IMR-90 (cell line): ENCODE measurements around the gene MAP3K1. TPM values are rescaled to one million over a fixed set of nuclear protein-coding genes. Genes with fewer than 3 reads are reported as not detected.

Experiments used
- ATAC-seq: fragments of 200-7000 bp; cut with Tn5 transposase; 2 replicates; pipeline ENCODE4 v1.9.1; 2020; ENCODE audit warnings: low read depth, mild to moderate bottlenecking, moderate library complexity
- BruUV-seq: library from RNA; stranded (reverse); fragments of 400-500 nt; replicated peaks from 2 replicates; lab custom pipeline; 2021; lab: Mats Ljungman, UMichigan
- CTCF ChIA-PET: fragments of 300-600 bp; formaldehyde crosslinking; extraction: SDS; loops from one replicate; lab custom pipeline; 2021; ENCODE audit warnings: antibody characterized with exemption; lab: Yijun Ruan, JAX
- POLR2A ChIA-PET: fragments of 300-600 bp; sonication (Branson Sonifier 250); formaldehyde crosslinking; loops from one replicate; lab custom pipeline; 2022; ENCODE audit warnings: antibody characterized with exemption; ENCODE audit not compliant: unreplicated experiment; lab: Charles Lee
- DNase-seq: peaks from one replicate; pipeline ENCODE4 v3.0.0; 2013
- H2AFZ ChIP-seq: replicated peaks from 2 replicates; pipeline ENCODE3; 2013; ENCODE audit warnings: low read length, mild to moderate bottlenecking; ENCODE audit not compliant: poor library complexity
- H2AK5ac ChIP-seq: 2 replicates; pipeline ENCODE4 v1.6.1; 2013; ENCODE audit warnings: low read depth, low read length, inconsistent platforms
- H2AK9ac ChIP-seq: replicated peaks from 2 replicates; pipeline ENCODE3; 2013; ENCODE audit warnings: mild to moderate bottlenecking, low read depth, low read length, moderate library complexity; ENCODE audit not compliant: poor library complexity
- H2BK120ac ChIP-seq: 2 replicates; pipeline ENCODE4 v1.6.1; 2013; ENCODE audit warnings: low read depth, low read length, inconsistent platforms
- H2BK15ac ChIP-seq: 3 replicates; pipeline ENCODE4 v1.6.1; 2013; ENCODE audit warnings: low read depth, low read length, inconsistent platforms
- H2BK20ac ChIP-seq: 2 replicates; pipeline ENCODE4 v1.6.1; 2013; ENCODE audit warnings: low read depth, mild to moderate bottlenecking, inconsistent platforms, low read length, moderate library complexity
- H2BK5ac ChIP-seq: 2 replicates; pipeline ENCODE4 v1.6.1; 2013; ENCODE audit warnings: mild to moderate bottlenecking, low read depth, low read length, inconsistent platforms; ENCODE audit not compliant: poor library complexity, severe bottlenecking
- H3K14ac ChIP-seq: replicated peaks from 2 replicates; pipeline ENCODE4 v1.6.1; 2013; ENCODE audit warnings: low read depth, low read length, inconsistent platforms
- H3K18ac ChIP-seq: 2 replicates; pipeline ENCODE4 v1.6.1; 2013; ENCODE audit warnings: low read depth, low read length, control low read depth
- H3K23ac ChIP-seq: 2 replicates; pipeline ENCODE4 v1.6.1; 2013; ENCODE audit warnings: low read depth, low read length, inconsistent platforms
- H3K27ac ChIP-seq: 2 replicates; pipeline ENCODE4 v1.5.1; 2013; ENCODE audit warnings: mild to moderate bottlenecking, control low read depth, low read length; ENCODE audit not compliant: insufficient read depth
- H3K27me3 ChIP-seq: 2 replicates; pipeline ENCODE4 v1.6.1; 2013; ENCODE audit warnings: low read length; ENCODE audit not compliant: control insufficient read depth, insufficient read depth
- H3K36me3 ChIP-seq: 2 replicates; pipeline ENCODE4 v1.6.1; 2013; ENCODE audit warnings: low read length, mixed read lengths; ENCODE audit not compliant: control insufficient read depth, insufficient read depth
- H3K4ac ChIP-seq: 2 replicates; pipeline ENCODE4 v1.6.1; 2013; ENCODE audit warnings: low read depth, low read length, inconsistent platforms
- H3K4me1 ChIP-seq: 2 replicates; pipeline ENCODE4 v1.6.1; 2013; ENCODE audit warnings: low read length, mixed read lengths; ENCODE audit not compliant: control insufficient read depth, insufficient read depth
- H3K4me2 ChIP-seq: 2 replicates; pipeline ENCODE4 v1.6.1; 2013; ENCODE audit warnings: low read depth, mild to moderate bottlenecking, control low read depth, low read length, moderate library complexity
- H3K4me3 ChIP-seq: 2 replicates; pipeline ENCODE4 v1.5.1; 2013; ENCODE audit warnings: low read depth, mild to moderate bottlenecking, control low read depth, low read length, moderate library complexity; ENCODE audit not compliant: insufficient read depth
- H3K56ac ChIP-seq: 2 replicates; pipeline ENCODE4 v1.6.1; 2013; ENCODE audit warnings: low read length, inconsistent platforms; ENCODE audit not compliant: insufficient read depth; ENCODE audit errors: extremely low read depth
- H3K79me1 ChIP-seq, 2 experiments: 2 replicates each; pipeline ENCODE4 v1.6.1; 2013; ENCODE audit warnings: low read length in 2 of 2, inconsistent platforms in 1 of 2, low read depth in 1 of 2
- H3K9ac ChIP-seq: 2 replicates; pipeline ENCODE4 v1.6.1; 2013; ENCODE audit warnings: low read depth, low read length, control low read depth
- H3K9me1 ChIP-seq: 2 replicates; pipeline ENCODE4 v1.6.1; 2013; ENCODE audit warnings: low read length, inconsistent platforms; ENCODE audit not compliant: insufficient read depth
- H3K9me3 ChIP-seq: 2 replicates; pipeline ENCODE4 v1.6.1; 2013; ENCODE audit warnings: low read length; ENCODE audit not compliant: control insufficient read depth, insufficient read depth
- H4K20me1 ChIP-seq: 2 replicates; pipeline ENCODE4 v1.6.1; 2013; ENCODE audit warnings: low read length, inconsistent platforms; ENCODE audit not compliant: insufficient read depth
- H4K5ac ChIP-seq: 2 replicates; pipeline ENCODE4 v1.6.1; 2013; ENCODE audit warnings: mild to moderate bottlenecking, low read depth, low read length, control low read depth
- H4K8ac ChIP-seq, 2 experiments: 2 replicates each; pipeline ENCODE4 v1.6.1; 2013; ENCODE audit warnings: low read depth in 2 of 2, low read length in 2 of 2, control low read depth in 1 of 2, inconsistent platforms in 1 of 2
- H4K91ac ChIP-seq: 2 replicates; pipeline ENCODE4 v1.6.1; 2013; ENCODE audit warnings: low read depth, low read length, inconsistent platforms; ENCODE audit not compliant: insufficient read depth
- CEBPB ChIP-seq: IDR thresholded peaks from 2 replicates; pipeline ENCODE4 v1.6.1; 2012; ENCODE audit warnings: low read depth, low read length, improper control_type of control experiment
- MXI1 ChIP-seq: IDR thresholded peaks from 2 replicates; pipeline ENCODE4 v1.6.1; 2012; ENCODE audit warnings: low read depth, mild to moderate bottlenecking, low read length, moderate library complexity, borderline replicate concordance
- RCOR1 ChIP-seq: IDR thresholded peaks from 2 replicates; pipeline ENCODE4 v1.6.1; 2012; ENCODE audit warnings: mild to moderate bottlenecking, low read length, improper control_type of control experiment; ENCODE audit not compliant: insufficient replicate concordance
- RFX5 ChIP-seq: IDR thresholded peaks from 2 replicates; pipeline ENCODE4 v1.8.0; 2012; ENCODE audit warnings: low read depth, mild to moderate bottlenecking, low read length, moderate library complexity
- SMC3 ChIP-seq: fragments of 150-350 bp; IDR thresholded peaks from 2 replicates; pipeline ENCODE4 v1.6.1; 2016; ENCODE audit warnings: low read depth, mild to moderate bottlenecking, antibody characterized with exemption, low read length, moderate library complexity
- USF2 ChIP-seq: fragments of 150-350 bp; IDR thresholded peaks from 2 replicates; pipeline ENCODE4 v1.6.1; 2017; ENCODE audit warnings: mild to moderate bottlenecking, antibody characterized with exemption, low read length, low read depth
- WGBS, 2 experiments: methylation state at CpG; one replicate each; pipeline versions ENCODE4 v1.1.5 to v1.1.7; 2013; ENCODE audit warnings: missing lambda C conversion rate in 2 of 2; ENCODE audit not compliant: insufficient read length in 1 of 2; ENCODE audit errors: extremely low coverage in 2 of 2; 5-methylcytosine and 5-hydroxymethylcytosine counted together
- dilution Hi-C: fragments of 300-500 bp; cut with HindIII; formaldehyde crosslinking; loops from one replicate; pipeline ENCODE4 v1.14.3; 2018; ENCODE audit warnings: low sequenced_read_pairs; ENCODE audit not compliant: unreplicated experiment
- in situ Hi-C: fragments of 300-500 bp; cut with MboI; formaldehyde crosslinking; loops from 3 replicates; pipeline ENCODE4 v1.14.3; 2019; ENCODE audit warnings: low sequenced_read_pairs, inconsistent platforms, mixed read lengths
- intact Hi-C: fragments of 100-400 bp; cut with micrococcal nuclease; formaldehyde crosslinking; loops from 2 replicates; pipeline ENCODE4 v1.10.0; 2022
- polyA plus RNA-seq, 3 experiments: library from polyadenylated mRNA; depleted of rRNA; stranded (reverse); fragments of >200 nt; gene quantifications; 2 replicates each; pipeline ENCODE4 v1.2.3, GENCODE V29; 2012; ENCODE audit warnings: low replicate concordance in 1 of 3
- total RNA-seq: library from RNA; depleted of rRNA; stranded (reverse); fragments of >200 nt; gene quantifications from 2 replicates; pipeline ENCODE4 v1.2.3, GENCODE V29; 2012
- TF ChIP-seq, protein P1 (sequence below): fragments of 150-350 bp; IDR thresholded peaks from 2 replicates; pipeline ENCODE4 v1.6.1; 2016; ENCODE audit warnings: low read depth, mild to moderate bottlenecking, low read length, moderate library complexity, borderline replicate concordance

MAP3K1 gene
- total and polyA plus RNA-seq, 2 of the 4 experiments (the other 2 are of a cell fraction) = 3.8 to 18.8 TPM

DNA sequence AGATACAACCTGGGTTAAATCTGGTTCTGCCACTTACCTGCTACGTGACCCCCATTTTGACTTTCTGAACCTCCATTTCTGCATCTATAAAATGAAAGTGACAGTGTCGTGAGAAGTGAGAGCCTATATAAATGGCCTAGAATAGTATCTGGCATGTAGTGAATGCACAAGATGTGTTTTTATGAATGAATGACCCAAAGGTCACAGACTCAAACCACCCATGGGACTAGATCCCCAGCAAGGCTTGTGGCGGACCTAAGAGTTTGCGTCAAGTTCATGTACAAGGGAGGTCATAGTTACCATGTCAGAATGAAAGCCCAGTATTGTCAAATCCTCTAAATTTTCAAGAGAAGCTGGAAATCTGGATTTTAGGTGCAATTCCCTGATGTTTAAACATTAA lies 82.9 kb downstream of the MAP3K1 start:
- Histone ChIP-seq H3K9ac (no peak overlapping the region), H3K36me3 (peaks cover 5% of the 10 kb centered on the region), H2BK5ac (no peak overlapping the region), H3K23ac (no peak overlapping the region), H3K4ac (no peak overlapping the region), H3K4me2 (no peak overlapping the region), H2AK9ac (no peak overlapping the region), H3K27ac (no peak overlapping the region), H2AK5ac (no peak overlapping the region), H3K79me1 (peaks cover 0 to 6% of the 10 kb centered on the region in 2 experiments; a peak in 3 of 4 replicates), H3K14ac (no peak overlapping the region), H3K18ac (no peak overlapping the region), H2AFZ (no peak overlapping the region), H3K9me3 (no peaks in the 10 kb centered on the region), H2BK120ac (no peak overlapping the region), H3K9me1 (no peaks in the 10 kb centered on the region), H3K4me3 (no peak overlapping the region), H2BK20ac (no peak overlapping the region), H3K27me3 (no peaks in the 10 kb centered on the region; the same call in 1 of the 2 replicates), H4K5ac (no peak overlapping the region), H4K20me1 (no peaks in the 10 kb centered on the region), H2BK15ac (no peak overlapping the region), H4K91ac (no peak overlapping the region), H4K8ac (no peak overlapping the region), H3K4me1 (no peaks in the 10 kb centered on the region; the same call in 1 of the 2 replicates), H3K56ac (no peak overlapping the region)
- in situ Hi-C loops (loop anchor here (10.0 kb wide), 1 partner anchor 327 kb away; no protein-coding TSS in a partner anchor), intact Hi-C loops (no loop called here), dilution Hi-C loops (no loop called here)
- ChIA-PET POLR2A (no interaction called here), CTCF (no interaction called here)
- no peak for ATAC-seq
- TF ChIP-seq RCOR1 = no peak
- no peak for TF ChIP-seq SMC3
- no peak for TF ChIP-seq RFX5
- no peak for TF ChIP-seq CEBPB
- no peak for TF ChIP-seq MXI1
- TF ChIP-seq, protein P1, sequence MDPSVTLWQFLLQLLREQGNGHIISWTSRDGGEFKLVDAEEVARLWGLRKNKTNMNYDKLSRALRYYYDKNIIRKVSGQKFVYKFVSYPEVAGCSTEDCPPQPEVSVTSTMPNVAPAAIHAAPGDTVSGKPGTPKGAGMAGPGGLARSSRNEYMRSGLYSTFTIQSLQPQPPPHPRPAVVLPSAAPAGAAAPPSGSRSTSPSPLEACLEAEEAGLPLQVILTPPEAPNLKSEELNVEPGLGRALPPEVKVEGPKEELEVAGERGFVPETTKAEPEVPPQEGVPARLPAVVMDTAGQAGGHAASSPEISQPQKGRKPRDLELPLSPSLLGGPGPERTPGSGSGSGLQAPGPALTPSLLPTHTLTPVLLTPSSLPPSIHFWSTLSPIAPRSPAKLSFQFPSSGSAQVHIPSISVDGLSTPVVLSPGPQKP = no peak
- TF ChIP-seq USF2 = no peak
- no TSS peak for BruUV-seq
- WGBS, 2 experiments = no CpG with 5 or more reads among the region's 4 CpGs
- no peak for DNase-seq
